GM12878 (cell line): ENCODE results near the gene ADCY5. TPM values are rescaled to one million over a fixed set of nuclear protein-coding genes. Genes with fewer than 3 reads are reported as not detected.

Experiments used
- CHD1 ChIP-seq: IDR thresholded peaks from 2 replicates; pipeline ENCODE4 v1.6.1; 2012; ENCODE audit warnings: low read depth, low read length, improper control_type of control experiment
- ESRRA ChIP-seq: IDR thresholded peaks from 2 replicates; pipeline ENCODE4 v1.6.1; 2012; ENCODE audit warnings: mild to moderate bottlenecking, low read length, improper control_type of control experiment
- HDGF ChIP-seq: fragments of 450-650 bp; IDR thresholded peaks from 2 replicates; pipeline ENCODE4 v1.6.1; 2016; ENCODE audit warnings: antibody characterized with exemption
- TARDBP ChIP-seq: IDR thresholded peaks from 2 replicates; pipeline ENCODE4 v1.6.1; 2016; ENCODE audit warnings: borderline replicate concordance
- ZNF207 ChIP-seq: fragments of 450-650 bp; IDR thresholded peaks from 2 replicates; pipeline ENCODE4 v1.6.1; 2014; ENCODE audit warnings: antibody characterized with exemption, mild to moderate bottlenecking, borderline replicate concordance
- ZNF217 ChIP-seq: fragments of 450-650 bp; IDR thresholded peaks from 2 replicates; pipeline ENCODE4 v1.6.1; 2017; ENCODE audit warnings: antibody characterized with exemption, mild to moderate bottlenecking
- polyA plus RNA-seq, 11 experiments: library from polyadenylated mRNA; depleted of rRNA in 4 of 11; unstranded in 6 of 11; stranded (reverse) in 5 of 11; fragments of >200 nt; fragmentation: Nextera tagmentation in 4 of 11; fragmentation: Illumina TruSeq in 1 of 11; extraction: Ambion mirVana in 4 of 11; extraction: Trizol in 1 of 11; gene quantifications; 1 replicate in 1 of 11; 2 replicates in 10 of 11; pipeline versions ENCODE4 v1.2.1 to v1.2.3, GENCODE V29; 2011 to 2016; ENCODE audit warnings: inconsistent platforms in 2 of 11, missing spikeins in 2 of 11, low read depth in 1 of 11
- total RNA-seq, 4 experiments: library from RNA; depleted of rRNA in 3 of 4; stranded (reverse); fragments of >200 nt in 3 of 4; fragmentation: Illumina TruSeq in 1 of 4; extraction: Trizol in 1 of 4; gene quantifications; 2 replicates each; pipeline versions ENCODE4 v1.2.1 to v1.2.3, GENCODE V29; 2013 to 2021
- TF ChIP-seq, protein P1 (sequence below): fragments of 450-650 bp; IDR thresholded peaks from 2 replicates; pipeline ENCODE4 v1.6.1; 2016; ENCODE audit warnings: mild to moderate bottlenecking, moderate library complexity, borderline replicate concordance
- TF ChIP-seq, protein P2 (sequence below): IDR thresholded peaks from 2 replicates; pipeline ENCODE4 v1.6.1; 2012; ENCODE audit warnings: low read length, inconsistent platforms

ADCY5 gene
- total and polyA plus RNA-seq, 10 of the 15 experiments (the other 5 are each of a cell fraction or from before 2014, with no cell fraction given) = under 0.01 to 0.24 (median 0.02) TPM; not detected in 4

DNA sequence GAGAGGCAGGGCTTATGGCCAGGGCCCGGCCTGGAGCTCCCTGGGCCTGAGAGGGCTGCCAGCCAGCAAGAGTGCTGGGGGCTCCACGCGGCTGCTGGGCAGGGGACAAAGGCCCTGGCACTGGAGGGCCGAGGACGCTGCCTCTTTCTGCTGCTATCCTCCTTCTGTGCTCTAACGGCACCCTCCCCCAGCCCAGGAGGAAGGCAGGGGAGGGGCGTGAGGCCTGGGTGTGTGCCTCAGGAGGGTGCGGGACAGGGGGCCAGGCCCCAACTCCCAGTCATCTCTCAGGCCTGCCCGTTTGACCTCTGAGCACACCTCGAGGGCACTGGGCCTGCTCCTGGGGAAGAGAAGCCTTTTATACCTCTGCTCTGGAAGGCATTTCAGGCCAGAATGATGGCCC lies 115.5 kb downstream of the ADCY5 start (continued):
- TF ChIP-seq, protein P1, sequence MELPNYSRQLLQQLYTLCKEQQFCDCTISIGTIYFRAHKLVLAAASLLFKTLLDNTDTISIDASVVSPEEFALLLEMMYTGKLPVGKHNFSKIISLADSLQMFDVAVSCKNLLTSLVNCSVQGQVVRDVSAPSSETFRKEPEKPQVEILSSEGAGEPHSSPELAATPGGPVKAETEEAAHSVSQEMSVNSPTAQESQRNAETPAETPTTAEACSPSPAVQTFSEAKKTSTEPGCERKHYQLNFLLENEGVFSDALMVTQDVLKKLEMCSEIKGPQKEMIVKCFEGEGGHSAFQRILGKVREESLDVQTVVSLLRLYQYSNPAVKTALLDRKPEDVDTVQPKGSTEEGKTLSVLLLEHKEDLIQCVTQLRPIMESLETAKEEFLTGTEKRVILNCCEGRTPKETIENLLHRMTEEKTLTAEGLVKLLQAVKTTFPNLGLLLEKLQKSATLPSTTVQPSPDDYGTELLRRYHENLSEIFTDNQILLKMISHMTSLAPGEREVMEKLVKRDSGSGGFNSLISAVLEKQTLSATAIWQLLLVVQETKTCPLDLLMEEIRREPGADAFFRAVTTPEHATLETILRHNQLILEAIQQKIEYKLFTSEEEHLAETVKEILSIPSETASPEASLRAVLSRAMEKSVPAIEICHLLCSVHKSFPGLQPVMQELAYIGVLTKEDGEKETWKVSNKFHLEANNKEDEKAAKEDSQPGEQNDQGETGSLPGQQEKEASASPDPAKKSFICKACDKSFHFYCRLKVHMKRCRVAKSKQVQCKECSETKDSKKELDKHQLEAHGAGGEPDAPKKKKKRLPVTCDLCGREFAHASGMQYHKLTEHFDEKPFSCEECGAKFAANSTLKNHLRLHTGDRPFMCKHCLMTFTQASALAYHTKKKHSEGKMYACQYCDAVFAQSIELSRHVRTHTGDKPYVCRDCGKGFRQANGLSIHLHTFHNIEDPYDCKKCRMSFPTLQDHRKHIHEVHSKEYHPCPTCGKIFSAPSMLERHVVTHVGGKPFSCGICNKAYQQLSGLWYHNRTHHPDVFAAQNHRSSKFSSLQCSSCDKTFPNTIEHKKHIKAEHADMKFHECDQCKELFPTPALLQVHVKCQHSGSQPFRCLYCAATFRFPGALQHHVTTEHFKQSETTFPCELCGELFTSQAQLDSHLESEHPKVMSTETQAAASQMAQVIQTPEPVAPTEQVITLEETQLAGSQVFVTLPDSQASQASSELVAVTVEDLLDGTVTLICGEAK = no peak
- TF ChIP-seq TARDBP (no peak), CHD1 (no peak), ZNF217 (no peak), HDGF (no peak), ESRRA (no peak), ZNF207 (no peak)
- TF ChIP-seq, protein P2, sequence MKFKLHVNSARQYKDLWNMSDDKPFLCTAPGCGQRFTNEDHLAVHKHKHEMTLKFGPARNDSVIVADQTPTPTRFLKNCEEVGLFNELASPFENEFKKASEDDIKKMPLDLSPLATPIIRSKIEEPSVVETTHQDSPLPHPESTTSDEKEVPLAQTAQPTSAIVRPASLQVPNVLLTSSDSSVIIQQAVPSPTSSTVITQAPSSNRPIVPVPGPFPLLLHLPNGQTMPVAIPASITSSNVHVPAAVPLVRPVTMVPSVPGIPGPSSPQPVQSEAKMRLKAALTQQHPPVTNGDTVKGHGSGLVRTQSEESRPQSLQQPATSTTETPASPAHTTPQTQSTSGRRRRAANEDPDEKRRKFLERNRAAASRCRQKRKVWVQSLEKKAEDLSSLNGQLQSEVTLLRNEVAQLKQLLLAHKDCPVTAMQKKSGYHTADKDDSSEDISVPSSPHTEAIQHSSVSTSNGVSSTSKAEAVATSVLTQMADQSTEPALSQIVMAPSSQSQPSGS = no peak
